Mononuclear cell (primary cell): Measurements from ENCODE around the gene COPZ1. TPM values are rescaled to one million over a fixed set of nuclear protein-coding genes. Genes with fewer than 3 reads are reported as not detected.

Source experiments
- H3K27me3 ChIP-seq: 2 replicates; pipeline ENCODE4 v1.6.0; 2011; ENCODE audit warnings: low read length, control low read depth; ENCODE audit not compliant: insufficient read depth
- H3K4me1 ChIP-seq: 2 replicates; pipeline ENCODE4 v1.5.1; 2011; ENCODE audit warnings: mild to moderate bottlenecking, low read length, control low read depth; ENCODE audit not compliant: insufficient read depth
- H3K4me3 ChIP-seq: 2 replicates; pipeline ENCODE4 v1.5.1; 2011; ENCODE audit warnings: mild to moderate bottlenecking, low read length, moderate library complexity
- H3K9me3 ChIP-seq: 2 replicates; pipeline ENCODE4 v1.5.1; 2011; ENCODE audit warnings: low read depth, mild to moderate bottlenecking, control low read depth, low read length
- total RNA-seq: library from RNA; depleted of rRNA; stranded (reverse); fragments of >200 nt; gene quantifications from one replicate; pipeline ENCODE4 v1.2.3, GENCODE V29; 2012

COPZ1 gene
- total RNA-seq, 1 donor = 34.1 TPM

GRCh38 chr12:54372113-54372806 lies 47.3 kb downstream of the COPZ1 start:
- H3K27me3 ChIP-seq = no peaks in the 10 kb centered on the region
- no peaks in the 10 kb centered on the region for H3K9me3 ChIP-seq
- peaks cover 30% of the 10 kb centered on the region for H3K4me1 ChIP-seq
- no peak overlapping the region for H3K4me3 ChIP-seq

GRCh38 chr12:54373649-54374561 lies 49.0 kb downstream of the COPZ1 start:
- no peaks in the 10 kb centered on the region for H3K9me3 ChIP-seq
- peaks cover 17% of the 10 kb centered on the region for H3K4me1 ChIP-seq
- no peaks in the 10 kb centered on the region for H3K27me3 ChIP-seq
- H3K4me3 ChIP-seq = no peak overlapping the region

GRCh38 chr12:54374562-54375258 lies 49.8 kb downstream of the COPZ1 start:
- no peak overlapping the region for H3K4me3 ChIP-seq
- H3K9me3 ChIP-seq = no peaks in the 10 kb centered on the region
- H3K27me3 ChIP-seq = no peaks in the 10 kb centered on the region
- H3K4me1 ChIP-seq = peaks cover 15% of the 10 kb centered on the region

GRCh38 chr12:54375259-54375579 lies 50.3 kb downstream of the COPZ1 start:
- Histone ChIP-seq H3K27me3 (no peaks in the 10 kb centered on the region), H3K4me3 (no peak overlapping the region), H3K9me3 (no peaks in the 10 kb centered on the region), H3K4me1 (peaks cover 20% of the 10 kb centered on the region)

- H3K4me1 ChIP-seq = peaks cover 33% of the 10 kb centered on the region
- H3K4me3 ChIP-seq = no peak overlapping the region
- H3K27me3 ChIP-seq = no peaks in the 10 kb centered on the region
- no peaks in the 10 kb centered on the region for H3K9me3 ChIP-seq
Observed at GRCh38 chr12:54376596-54376995, 51.7 kb downstream of the COPZ1 start.

- Histone ChIP-seq H3K4me3 (no peak overlapping the region), H3K9me3 (no peaks in the 10 kb centered on the region), H3K27me3 (no peaks in the 10 kb centered on the region), H3K4me1 (peaks cover 34% of the 10 kb centered on the region)
Observed at GRCh38 chr12:54377007-54377406, 52.1 kb downstream of the COPZ1 start.

- Histone ChIP-seq H3K27me3 (no peaks in the 10 kb centered on the region), H3K4me3 (no peak overlapping the region), H3K9me3 (no peaks in the 10 kb centered on the region), H3K4me1 (peaks cover 38% of the 10 kb centered on the region)
Observed at GRCh38 chr12:54377797-54378515, 53.0 kb downstream of the COPZ1 start.

GRCh38 chr12:54378796-54379397 lies 54.0 kb downstream of the COPZ1 start:
- no peaks in the 10 kb centered on the region for H3K27me3 ChIP-seq
- no peaks in the 10 kb centered on the region for H3K9me3 ChIP-seq
- no peak overlapping the region for H3K4me3 ChIP-seq
- peaks cover 46% of the 10 kb centered on the region for H3K4me1 ChIP-seq

- Histone ChIP-seq H3K4me3 (no peak overlapping the region), H3K9me3 (no peaks in the 10 kb centered on the region), H3K4me1 (peaks cover 53% of the 10 kb centered on the region), H3K27me3 (no peaks in the 10 kb centered on the region)
Observed at GRCh38 chr12:54379398-54380201, 54.7 kb downstream of the COPZ1 start.

- Histone ChIP-seq H3K4me3 (no peak overlapping the region), H3K27me3 (no peaks in the 10 kb centered on the region), H3K9me3 (no peaks in the 10 kb centered on the region), H3K4me1 (peaks cover 69% of the 10 kb centered on the region)
Observed at GRCh38 chr12:54381136-54381535, 56.2 kb downstream of the COPZ1 start.

- Histone ChIP-seq H3K27me3 (no peaks in the 10 kb centered on the region), H3K9me3 (no peaks in the 10 kb centered on the region), H3K4me1 (peaks cover 89% of the 10 kb centered on the region), H3K4me3 (no peak overlapping the region)
Observed at GRCh38 chr12:54383041-54383609, 58.2 kb downstream of the COPZ1 start.

GRCh38 chr12:54384591-54385041 lies 59.7 kb downstream of the COPZ1 start, which contains the start of gene ZNF385A:
Gene ZNF385A, minus strand, starts transcription at chr12:54384733. Its CDS starts 219 bp downstream, at chr12:54384514.
- no peaks in the 10 kb centered on the region for H3K27me3 ChIP-seq
- peaks cover 98% of the 10 kb centered on the region for H3K4me1 ChIP-seq
- peak within 1 kb of the TSS; percentile 36 for H3K4me3 ChIP-seq
- H3K9me3 ChIP-seq = no peaks in the 10 kb centered on the region

GRCh38 chr12:54385251-54385914 lies 60.5 kb downstream of the COPZ1 start:
- Histone ChIP-seq H3K4me3 (no peak overlapping the region), H3K9me3 (no peaks in the 10 kb centered on the region), H3K27me3 (no peaks in the 10 kb centered on the region), H3K4me1 (peaks cover 98% of the 10 kb centered on the region)
